ENCODE measurements around the gene GNB1.

DNA sequence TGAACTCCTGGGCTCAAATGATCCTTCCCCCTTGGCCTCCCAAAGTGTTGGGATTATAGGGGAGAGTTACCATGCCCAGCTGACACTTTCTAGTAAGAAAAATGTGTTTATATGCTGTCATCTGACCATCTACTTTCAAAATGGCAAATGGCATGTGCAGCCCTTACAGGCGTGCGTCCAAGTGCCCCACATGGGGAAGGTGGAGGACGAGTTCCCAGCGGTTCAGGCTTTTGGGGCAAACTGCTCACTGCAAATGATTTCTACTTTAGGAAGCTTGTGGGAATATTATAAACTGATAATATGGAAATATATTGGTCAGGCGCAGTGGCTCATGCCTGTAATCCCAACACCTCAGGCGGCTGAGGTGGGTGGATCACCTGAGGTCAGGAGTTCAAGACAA, 71.1 kb downstream of the GNB1 start:
- TF ChIP-seq, protein P1, sequence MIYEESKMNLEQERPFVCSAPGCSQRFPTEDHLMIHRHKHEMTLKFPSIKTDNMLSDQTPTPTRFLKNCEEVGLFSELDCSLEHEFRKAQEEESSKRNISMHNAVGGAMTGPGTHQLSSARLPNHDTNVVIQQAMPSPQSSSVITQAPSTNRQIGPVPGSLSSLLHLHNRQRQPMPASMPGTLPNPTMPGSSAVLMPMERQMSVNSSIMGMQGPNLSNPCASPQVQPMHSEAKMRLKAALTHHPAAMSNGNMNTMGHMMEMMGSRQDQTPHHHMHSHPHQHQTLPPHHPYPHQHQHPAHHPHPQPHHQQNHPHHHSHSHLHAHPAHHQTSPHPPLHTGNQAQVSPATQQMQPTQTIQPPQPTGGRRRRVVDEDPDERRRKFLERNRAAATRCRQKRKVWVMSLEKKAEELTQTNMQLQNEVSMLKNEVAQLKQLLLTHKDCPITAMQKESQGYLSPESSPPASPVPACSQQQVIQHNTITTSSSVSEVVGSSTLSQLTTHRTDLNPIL (CRISPR knock-in tag; IDR thresholded peaks at IDR 0.05; ENCODE audit: low read depth) = no peak
- TF ChIP-seq ESRRG (CRISPR knock-in tag; IDR thresholded peaks at IDR 0.05) = no peak
- TF ChIP-seq PPARA (CRISPR knock-in tag; IDR thresholded peaks at IDR 0.05; ENCODE audit: borderline replicate concordance) = no peak
- TF ChIP-seq, protein P2, sequence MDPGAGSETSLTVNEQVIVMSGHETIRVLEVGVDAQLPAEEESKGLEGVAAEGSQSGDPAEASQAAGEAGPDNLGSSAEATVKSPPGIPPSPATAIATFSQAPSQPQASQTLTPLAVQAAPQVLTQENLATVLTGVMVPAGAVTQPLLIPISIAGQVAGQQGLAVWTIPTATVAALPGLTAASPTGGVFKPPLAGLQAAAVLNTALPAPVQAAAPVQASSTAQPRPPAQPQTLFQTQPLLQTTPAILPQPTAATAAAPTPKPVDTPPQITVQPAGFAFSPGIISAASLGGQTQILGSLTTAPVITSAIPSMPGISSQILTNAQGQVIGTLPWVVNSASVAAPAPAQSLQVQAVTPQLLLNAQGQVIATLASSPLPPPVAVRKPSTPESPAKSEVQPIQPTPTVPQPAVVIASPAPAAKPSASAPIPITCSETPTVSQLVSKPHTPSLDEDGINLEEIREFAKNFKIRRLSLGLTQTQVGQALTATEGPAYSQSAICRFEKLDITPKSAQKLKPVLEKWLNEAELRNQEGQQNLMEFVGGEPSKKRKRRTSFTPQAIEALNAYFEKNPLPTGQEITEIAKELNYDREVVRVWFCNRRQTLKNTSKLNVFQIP (CRISPR knock-in tag; IDR thresholded peaks at IDR 0.05; ENCODE audit: borderline replicate concordance, low read depth) = no peak
- no peak for TF ChIP-seq TCF4 (CRISPR knock-in tag; IDR thresholded peaks at IDR 0.05; ENCODE audit: borderline replicate concordance)
- no peak for TF ChIP-seq SNAI2 (CRISPR knock-in tag; IDR thresholded peaks at IDR 0.05)
- TF ChIP-seq TOX (CRISPR knock-in tag; IDR thresholded peaks at IDR 0.05; ENCODE audit: borderline replicate concordance) = no peak
- TF ChIP-seq OSR1 (CRISPR knock-in tag; IDR thresholded peaks at IDR 0.05) = no peak
- TF ChIP-seq, protein P3, sequence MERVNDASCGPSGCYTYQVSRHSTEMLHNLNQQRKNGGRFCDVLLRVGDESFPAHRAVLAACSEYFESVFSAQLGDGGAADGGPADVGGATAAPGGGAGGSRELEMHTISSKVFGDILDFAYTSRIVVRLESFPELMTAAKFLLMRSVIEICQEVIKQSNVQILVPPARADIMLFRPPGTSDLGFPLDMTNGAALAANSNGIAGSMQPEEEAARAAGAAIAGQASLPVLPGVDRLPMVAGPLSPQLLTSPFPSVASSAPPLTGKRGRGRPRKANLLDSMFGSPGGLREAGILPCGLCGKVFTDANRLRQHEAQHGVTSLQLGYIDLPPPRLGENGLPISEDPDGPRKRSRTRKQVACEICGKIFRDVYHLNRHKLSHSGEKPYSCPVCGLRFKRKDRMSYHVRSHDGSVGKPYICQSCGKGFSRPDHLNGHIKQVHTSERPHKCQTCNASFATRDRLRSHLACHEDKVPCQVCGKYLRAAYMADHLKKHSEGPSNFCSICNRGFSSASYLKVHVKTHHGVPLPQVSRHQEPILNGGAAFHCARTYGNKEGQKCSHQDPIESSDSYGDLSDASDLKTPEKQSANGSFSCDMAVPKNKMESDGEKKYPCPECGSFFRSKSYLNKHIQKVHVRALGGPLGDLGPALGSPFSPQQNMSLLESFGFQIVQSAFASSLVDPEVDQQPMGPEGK (CRISPR knock-in tag; IDR thresholded peaks at IDR 0.05; ENCODE audit: borderline replicate concordance) = no peak
- TF ChIP-seq, protein P4, sequence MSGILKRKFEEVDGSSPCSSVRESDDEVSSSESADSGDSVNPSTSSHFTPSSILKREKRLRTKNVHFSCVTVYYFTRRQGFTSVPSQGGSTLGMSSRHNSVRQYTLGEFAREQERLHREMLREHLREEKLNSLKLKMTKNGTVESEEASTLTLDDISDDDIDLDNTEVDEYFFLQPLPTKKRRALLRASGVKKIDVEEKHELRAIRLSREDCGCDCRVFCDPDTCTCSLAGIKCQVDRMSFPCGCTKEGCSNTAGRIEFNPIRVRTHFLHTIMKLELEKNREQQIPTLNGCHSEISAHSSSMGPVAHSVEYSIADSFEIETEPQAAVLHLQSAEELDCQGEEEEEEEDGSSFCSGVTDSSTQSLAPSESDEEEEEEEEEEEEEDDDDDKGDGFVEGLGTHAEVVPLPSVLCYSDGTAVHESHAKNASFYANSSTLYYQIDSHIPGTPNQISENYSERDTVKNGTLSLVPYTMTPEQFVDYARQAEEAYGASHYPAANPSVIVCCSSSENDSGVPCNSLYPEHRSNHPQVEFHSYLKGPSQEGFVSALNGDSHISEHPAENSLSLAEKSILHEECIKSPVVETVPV (CRISPR knock-in tag; IDR thresholded peaks at IDR 0.05) = no peak
- TF ChIP-seq ZNF8 (CRISPR knock-in tag; IDR thresholded peaks at IDR 0.05) = no peak
- TF ChIP-seq ZFP3 (CRISPR knock-in tag; IDR thresholded peaks at IDR 0.05) = no peak

All from SK-N-SH treated with all-trans-retinoic acid at 6 μM for 48 hours (cell line).